KMS-11 (cell line): Measurements from ENCODE around the gene KCNH5.

ENCODE experiments used
- H2AFZ ChIP-seq: fragments of 200-600 bp; sonication (generic); 2 replicates; pipeline ENCODE4 v1.6.1; 2016; ENCODE audit warnings: antibody characterized with exemption, mixed run types, low read depth
- H3K27ac ChIP-seq: fragments of 200-600 bp; sonication (generic); 2 replicates; pipeline ENCODE4 v1.6.1; 2016; ENCODE audit warnings: mild to moderate bottlenecking, mixed run types
- H3K27me3 ChIP-seq: fragments of 200-600 bp; sonication (generic); 2 replicates; pipeline ENCODE4 v1.6.1; 2017; ENCODE audit warnings: mild to moderate bottlenecking, low read depth, mixed run types, moderate library complexity; ENCODE audit not compliant: insufficient read depth
- H3K36me3 ChIP-seq: fragments of 200-600 bp; sonication (generic); 2 replicates; pipeline ENCODE4 v1.6.1; 2017; ENCODE audit warnings: mild to moderate bottlenecking, mixed run types; ENCODE audit not compliant: insufficient read depth
- H3K4me1 ChIP-seq: fragments of 200-600 bp; sonication (generic); 2 replicates; pipeline ENCODE4 v1.6.1; 2016; ENCODE audit warnings: mild to moderate bottlenecking, low read depth, mixed run types; ENCODE audit not compliant: poor library complexity, severe bottlenecking
- H3K4me2 ChIP-seq: fragments of 200-600 bp; sonication (generic); 2 replicates; pipeline ENCODE4 v1.7.0; 2016; ENCODE audit warnings: mild to moderate bottlenecking, mixed run types
- H3K4me3 ChIP-seq: fragments of 200-600 bp; sonication (generic); IDR thresholded peaks from 2 replicates; pipeline ENCODE4 v1.6.1; 2017; ENCODE audit warnings: low read depth, low read length, mixed read lengths; ENCODE audit not compliant: insufficient read depth
- H3K79me2 ChIP-seq: fragments of 200-600 bp; sonication (generic); 2 replicates; pipeline ENCODE4 v1.6.1; 2016; ENCODE audit warnings: low read depth, mixed run types; ENCODE audit not compliant: insufficient read depth
- H3K9ac ChIP-seq: fragments of 200-600 bp; sonication (generic); 2 replicates; pipeline ENCODE4 v1.6.1; 2016; ENCODE audit warnings: mild to moderate bottlenecking, mixed run types
- H4K20me1 ChIP-seq: fragments of 200-600 bp; sonication (generic); 2 replicates; pipeline ENCODE4 v1.6.1; 2016; ENCODE audit warnings: mild to moderate bottlenecking, mixed run types; ENCODE audit not compliant: insufficient read depth
- CTCF ChIP-seq: fragments of 200-600 bp; sonication (generic); conservative IDR thresholded peaks from 2 replicates; pipeline ENCODE4 v1.6.1; 2017; ENCODE audit warnings: low read depth, mild to moderate bottlenecking, antibody characterized with exemption, low read length, moderate library complexity, mixed read lengths

Gene KCNH5

DNA sequence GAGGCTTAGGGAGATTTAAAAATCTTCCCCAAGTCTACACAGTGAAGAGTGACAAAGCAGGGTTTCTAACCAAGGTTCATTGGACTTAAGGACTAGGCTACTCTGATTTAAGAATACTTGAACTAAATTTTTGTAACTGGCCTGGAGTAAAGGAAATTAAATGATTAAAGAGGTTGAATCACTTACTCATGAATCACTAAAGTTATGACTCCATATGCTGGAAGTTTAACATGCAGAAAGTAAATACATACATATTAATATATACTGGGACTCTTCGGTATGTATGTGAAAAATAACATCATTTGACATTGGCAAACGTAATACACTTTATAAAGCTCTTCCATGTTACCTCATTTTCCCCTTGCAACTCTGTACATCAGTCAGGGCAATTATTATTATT is 322.9 kb downstream of the KCNH5 start:
- no peak overlapping the region for H3K9ac ChIP-seq
- TF ChIP-seq CTCF, result no peak
- H3K36me3 ChIP-seq, result no peaks in the 10 kb centered on the region
- H3K4me3 ChIP-seq, result no peak overlapping the region
- H3K27ac ChIP-seq, result no peak overlapping the region
- no peaks in the 10 kb centered on the region for H4K20me1 ChIP-seq
- no peaks in the 10 kb centered on the region for H3K27me3 ChIP-seq
- no peak overlapping the region for H3K4me2 ChIP-seq
- no peak overlapping the region for H2AFZ ChIP-seq
- peaks cover 2% of the 10 kb centered on the region for H3K4me1 ChIP-seq
- no peaks in the 10 kb centered on the region for H3K79me2 ChIP-seq

GRCh38 chr14:62718629-62719028 is 326.6 kb downstream of the KCNH5 start:
- no peaks in the 10 kb centered on the region for H3K27me3 ChIP-seq
- TF ChIP-seq CTCF, result no peak
- no peak overlapping the region for H3K27ac ChIP-seq

DNA sequence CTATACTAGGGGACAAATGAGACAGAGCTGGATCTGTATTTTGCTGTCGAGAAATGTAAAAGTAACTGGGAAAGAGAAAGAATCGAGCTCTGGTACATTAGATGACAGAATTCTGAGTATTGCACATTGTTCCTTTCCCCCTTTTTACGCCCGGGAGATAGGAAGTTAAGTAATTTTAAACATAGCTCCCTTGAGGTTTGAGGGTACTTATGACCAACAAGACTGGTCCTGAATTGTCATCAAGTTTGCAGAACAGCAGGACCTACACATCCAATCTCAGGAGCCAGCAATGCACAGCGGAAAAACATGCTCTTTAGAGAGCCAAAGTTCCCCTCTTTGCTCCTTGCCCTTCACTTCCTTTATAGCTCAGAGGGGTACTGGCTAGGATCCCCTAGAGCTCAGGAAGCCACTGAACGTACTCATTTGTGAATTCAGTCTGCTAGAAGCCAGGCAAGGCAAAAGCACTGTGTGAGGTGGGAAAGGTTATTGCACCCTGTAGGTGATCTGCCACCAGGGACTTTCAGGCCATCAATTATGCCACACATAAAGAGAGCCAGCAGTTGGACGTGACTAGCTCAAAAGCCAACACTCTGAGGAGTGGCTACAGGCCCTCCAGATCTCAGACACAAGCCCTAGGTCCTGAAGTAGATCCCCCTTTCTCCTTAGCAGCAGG is 333.8 kb downstream of the KCNH5 start:
- H3K4me2 ChIP-seq, result no peak overlapping the region
- no peak overlapping the region for H2AFZ ChIP-seq
- no peak for TF ChIP-seq CTCF
- H3K36me3 ChIP-seq, result no peaks in the 10 kb centered on the region
- H3K9ac ChIP-seq, result no peak overlapping the region
- H3K4me1 ChIP-seq, result no peaks in the 10 kb centered on the region
- no peak overlapping the region for H3K27ac ChIP-seq
- no peak overlapping the region for H3K4me3 ChIP-seq
- no peaks in the 10 kb centered on the region for H3K79me2 ChIP-seq
- H4K20me1 ChIP-seq, result no peaks in the 10 kb centered on the region
- no peaks in the 10 kb centered on the region for H3K27me3 ChIP-seq

More at GRCh38 chr14:62718629-62719028, 326.6 kb downstream of the KCNH5 start:
- no peaks in the 10 kb centered on the region for H4K20me1 ChIP-seq
- H2AFZ ChIP-seq, result no peak overlapping the region
- H3K79me2 ChIP-seq, result no peaks in the 10 kb centered on the region
- no peaks in the 10 kb centered on the region for H3K36me3 ChIP-seq
- no peak overlapping the region for H3K4me2 ChIP-seq
- no peak overlapping the region for H3K4me3 ChIP-seq
- H3K9ac ChIP-seq, result no peak overlapping the region
- H3K4me1 ChIP-seq, result peaks cover 2% of the 10 kb centered on the region

GRCh38 chr14:62710811-62711210 is 334.4 kb downstream of the KCNH5 start:
- Histone ChIP-seq H3K27ac (no peak overlapping the region), H3K36me3 (no peaks in the 10 kb centered on the region), H3K27me3 (no peaks in the 10 kb centered on the region), H3K4me2 (no peak overlapping the region), H3K9ac (no peak overlapping the region), H3K4me3 (no peak overlapping the region), H3K4me1 (no peaks in the 10 kb centered on the region), H4K20me1 (no peaks in the 10 kb centered on the region), H3K79me2 (no peaks in the 10 kb centered on the region), H2AFZ (no peak overlapping the region)
- TF ChIP-seq CTCF, result no peak
